Chondrocyte (in vitro differentiated cells): ENCODE measurements around the gene SLC2A13. TPM values are rescaled to one million over a fixed set of nuclear protein-coding genes. Genes with fewer than 3 reads are reported as not detected.

Experiments
- DNase-seq: peaks from one replicate; pipeline ENCODE4 v3.0.0; 2021; ENCODE audit warnings: mixed read lengths, low spot score
- H3K27ac Mint-ChIP-seq: one replicate; pipeline ENCODE4 v1.8.0; 2021; ENCODE audit warnings: mild to moderate bottlenecking, moderate library complexity, mixed read lengths; ENCODE audit not compliant: unreplicated experiment
- H3K27me3 Mint-ChIP-seq: 2 replicates; pipeline ENCODE4 v1.8.0; 2021; ENCODE audit warnings: low read depth, mixed read lengths
- H3K36me3 Mint-ChIP-seq: 2 replicates; pipeline ENCODE4 v1.8.0; 2021; ENCODE audit warnings: low read depth, mixed read lengths
- H3K4me1 Mint-ChIP-seq: 2 replicates; pipeline ENCODE4 v1.8.0; 2021; ENCODE audit warnings: low read depth, mild to moderate bottlenecking, mixed read lengths
- H3K4me3 Mint-ChIP-seq: one replicate; pipeline ENCODE4 v1.8.0; 2021; ENCODE audit warnings: mild to moderate bottlenecking, moderate library complexity, mixed read lengths; ENCODE audit not compliant: unreplicated experiment
- H3K9me3 Mint-ChIP-seq: 2 replicates; pipeline ENCODE4 v1.8.0; 2021; ENCODE audit warnings: low read depth, mixed read lengths
- CTCF ChIP-seq: fragments of 200-600 bp; sonication (generic); IDR thresholded peaks from 2 replicates; pipeline ENCODE4 v1.5.0; 2021; ENCODE audit warnings: antibody characterized with exemption, mild to moderate bottlenecking, moderate library complexity
- total RNA-seq: library from RNA; stranded (reverse); gene quantifications from 3 replicates; pipeline ENCODE4 v1.2.1, GENCODE V29; 2021

The SLC2A13 gene
- total RNA-seq, 1 donor from 2014 or later = 14.4 TPM

DNA sequence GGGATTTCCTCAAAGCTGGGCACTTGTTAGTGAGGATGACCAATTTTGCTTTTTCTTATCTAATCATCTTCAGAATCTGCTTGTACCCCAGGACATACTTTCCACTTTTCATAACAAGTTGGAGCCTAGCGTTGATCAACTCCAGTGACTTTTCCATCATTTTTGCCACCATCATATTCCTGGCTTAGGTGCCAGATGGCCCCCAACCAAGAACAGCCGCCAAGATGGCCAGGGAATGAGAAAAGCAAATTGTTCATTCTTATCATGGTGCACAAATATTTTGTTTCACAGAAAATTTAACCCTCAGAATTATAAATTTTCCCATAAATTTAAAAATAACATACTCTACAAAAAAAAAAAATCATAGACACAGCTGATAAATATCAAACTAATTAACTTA, 37.5 kb downstream of the SLC2A13 start:
- no peak overlapping the region for H3K4me3 Mint-ChIP-seq
- no peaks in the 10 kb centered on the region for H3K36me3 Mint-ChIP-seq
- H3K9me3 Mint-ChIP-seq = no peaks in the 10 kb centered on the region
- no peaks in the 10 kb centered on the region for H3K27me3 Mint-ChIP-seq
- H3K27ac Mint-ChIP-seq = no peak overlapping the region
- no peaks in the 10 kb centered on the region for H3K4me1 Mint-ChIP-seq
- DNase-seq = no peak
- no peak for TF ChIP-seq CTCF

GRCh38 chr12:40065636-40066035, 40.2 kb downstream of the SLC2A13 start:
- Mint-ChIP-seq H3K27me3 (no peaks in the 10 kb centered on the region), H3K4me1 (no peaks in the 10 kb centered on the region), H3K36me3 (no peaks in the 10 kb centered on the region), H3K27ac (no peak overlapping the region), H3K4me3 (no peak overlapping the region), H3K9me3 (no peaks in the 10 kb centered on the region)
- DNase-seq = no peak
- TF ChIP-seq CTCF = no peak

DNA sequence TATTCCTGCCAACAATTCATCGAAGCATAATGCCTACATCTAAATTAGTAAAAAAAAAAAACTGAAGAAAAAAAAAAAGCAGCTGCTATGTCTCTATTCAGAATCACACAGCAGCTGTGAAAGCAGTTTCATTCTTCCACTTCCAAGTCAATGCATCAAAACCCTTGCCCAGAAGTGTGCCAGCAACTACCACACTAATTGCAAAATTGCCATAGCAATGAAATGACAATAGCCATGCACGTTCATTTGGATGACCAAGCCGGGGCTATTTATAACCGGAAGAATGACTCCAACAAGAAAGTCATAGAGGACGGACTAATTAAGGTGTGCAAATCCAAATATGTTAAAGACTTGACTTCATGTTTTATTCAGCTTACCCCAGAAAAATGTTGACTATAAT, 42.5 kb downstream of the SLC2A13 start:
- H3K27ac Mint-ChIP-seq = no peak overlapping the region
- H3K36me3 Mint-ChIP-seq = no peaks in the 10 kb centered on the region
- peaks cover 3% of the 10 kb centered on the region for H3K4me1 Mint-ChIP-seq
- no peak for TF ChIP-seq CTCF
- H3K4me3 Mint-ChIP-seq = no peak overlapping the region
- no peaks in the 10 kb centered on the region for H3K9me3 Mint-ChIP-seq
- no peaks in the 10 kb centered on the region for H3K27me3 Mint-ChIP-seq
- DNase-seq = no peak

DNA sequence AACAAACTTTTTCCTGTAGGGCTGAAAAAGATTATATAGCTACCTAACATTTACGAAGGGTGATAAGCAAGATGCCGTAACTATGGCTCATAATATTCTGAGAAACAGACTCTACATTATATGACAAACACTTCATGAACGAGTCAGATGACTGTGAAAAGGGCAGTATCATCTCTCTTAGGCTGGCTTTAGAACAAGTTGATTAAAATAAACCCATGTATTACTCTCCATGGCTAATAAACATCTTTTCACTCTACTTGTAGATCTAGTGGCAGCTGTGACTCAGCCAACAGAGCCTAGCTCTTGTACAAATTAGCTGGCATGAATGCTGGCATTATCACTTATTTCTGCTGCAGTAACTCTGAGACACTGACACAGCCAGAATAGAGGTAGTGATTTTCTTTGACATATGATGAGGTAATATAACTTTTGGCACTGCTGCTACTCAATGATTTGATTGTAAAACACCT, 47.1 kb downstream of the SLC2A13 start:
- no peak for TF ChIP-seq CTCF
- H3K36me3 Mint-ChIP-seq = no peaks in the 10 kb centered on the region
- H3K9me3 Mint-ChIP-seq = no peaks in the 10 kb centered on the region
- no peaks in the 10 kb centered on the region for H3K27me3 Mint-ChIP-seq
- peaks cover 23% of the 10 kb centered on the region for H3K4me1 Mint-ChIP-seq
- H3K27ac Mint-ChIP-seq = no peak overlapping the region
- no peak for DNase-seq
- H3K4me3 Mint-ChIP-seq = no peak overlapping the region

- Mint-ChIP-seq H3K9me3 (no peaks in the 10 kb centered on the region), H3K4me3 (no peak overlapping the region), H3K36me3 (no peaks in the 10 kb centered on the region), H3K27me3 (no peaks in the 10 kb centered on the region), H3K4me1 (peaks cover 28% of the 10 kb centered on the region), H3K27ac (no peak overlapping the region)
- DNase-seq = no peak
- TF ChIP-seq CTCF = no peak
Measured at GRCh38 chr12:40056373-40056772, 49.5 kb downstream of the SLC2A13 start.
